ENCODE measurements around the gene SRA1. TPM values are rescaled to one million over a fixed set of nuclear protein-coding genes. Genes with fewer than 3 reads are reported as not detected.
A peak's percentile ranks its signal among the peaks of the same experiment; 100 is the strongest.

The SRA1 gene
- total and polyA plus RNA-seq, 3 donors from 2014 or later, result 43.1 to 51.3 (median 49.0) TPM

- H3K4me1 ChIP-seq, result no peaks in the 10 kb centered on the region
- no peak overlapping the region for H3K27ac ChIP-seq
- no peaks in the 10 kb centered on the region for H3K27me3 ChIP-seq
- WGBS, 2 donors, result 73 to 82% methylated on average over 4 of the region's 4 CpGs
- no peak for DNase-seq
- no peak overlapping the region for H3K4me3 ChIP-seq
- intact Hi-C loops (cut with DNase I; ENCODE audit: low total_unique reads), result no loop called here
- TF ChIP-seq POLR2A (IDR thresholded peaks at IDR 0.05) (no peak), CTCF (IDR thresholded peaks at IDR 0.05) (no peak)
- H3K9me3 ChIP-seq, result no peaks in the 10 kb centered on the region
- no peaks in the 10 kb centered on the region for H3K36me3 ChIP-seq (ENCODE audit: low read depth, missing control alignments)
Measured at GRCh38 chr5:140602147-140602546, 44.9 kb upstream of the SRA1 start.

GRCh38 chr5:140600096-140600495, 42.8 kb upstream of the SRA1 start:
- no peak overlapping the region for H3K27ac ChIP-seq
- H3K4me3 ChIP-seq, result no peak overlapping the region
- no peaks in the 10 kb centered on the region for H3K27me3 ChIP-seq
- peaks cover 16% of the 10 kb centered on the region for H3K4me1 ChIP-seq
- DNase-seq, result no peak
- TF ChIP-seq POLR2A (IDR thresholded peaks at IDR 0.05) (no peak), CTCF (IDR thresholded peaks at IDR 0.05) (no peak)
- H3K36me3 ChIP-seq (ENCODE audit: low read depth, missing control alignments), result no peaks in the 10 kb centered on the region
- no peaks in the 10 kb centered on the region for H3K9me3 ChIP-seq
- intact Hi-C loops (cut with DNase I; ENCODE audit: low total_unique reads), result no loop called here

- TF ChIP-seq CTCF (IDR thresholded peaks at IDR 0.05), result no peak
- TF ChIP-seq POLR2A (IDR thresholded peaks at IDR 0.05), result no peak
- 66 to 74% methylated on average over 2 of the region's 2 CpGs for WGBS, 2 donors
Measured at GRCh38 chr5:140598836-140599235, 41.6 kb upstream of the SRA1 start.

GRCh38 chr5:140596321-140596741, 39.1 kb upstream of the SRA1 start:
- TF ChIP-seq POLR2A (IDR thresholded peaks at IDR 0.05), result no peak
- TF ChIP-seq CTCF (IDR thresholded peaks at IDR 0.05), result no peak
- no peaks in the 10 kb centered on the region for H3K9me3 ChIP-seq
- peaks cover 23% of the 10 kb centered on the region for H3K4me1 ChIP-seq
- DNase-seq, result peak; percentile 87
- no peaks in the 10 kb centered on the region for H3K36me3 ChIP-seq (ENCODE audit: low read depth, missing control alignments)
- 32 to 33% methylated on average over 1 of the region's 1 CpG for WGBS, 2 donors
- H3K4me3 ChIP-seq, result no peak overlapping the region
- no peaks in the 10 kb centered on the region for H3K27me3 ChIP-seq
- H3K27ac ChIP-seq, result peak overlapping the region; percentile 66 to 86
- intact Hi-C loops (cut with DNase I; ENCODE audit: low total_unique reads), result no loop called here

More at GRCh38 chr5:140598836-140599235, 41.6 kb upstream of the SRA1 start:
- intact Hi-C loops (cut with DNase I; ENCODE audit: low total_unique reads), result no loop called here
- peaks cover 23% of the 10 kb centered on the region for H3K4me1 ChIP-seq
- no peak overlapping the region for H3K4me3 ChIP-seq
- no peak overlapping the region for H3K27ac ChIP-seq
- no peaks in the 10 kb centered on the region for H3K27me3 ChIP-seq
- no peak for DNase-seq
- no peaks in the 10 kb centered on the region for H3K36me3 ChIP-seq (ENCODE audit: low read depth, missing control alignments)
- H3K9me3 ChIP-seq, result no peaks in the 10 kb centered on the region

- peak; percentile 77 for DNase-seq
- intact Hi-C loops (cut with DNase I; ENCODE audit: low total_unique reads), result no loop called here
- H3K4me1 ChIP-seq, result peaks cover 23% of the 10 kb centered on the region
- H3K27me3 ChIP-seq, result no peaks in the 10 kb centered on the region
- TF ChIP-seq CTCF (IDR thresholded peaks at IDR 0.05), result no peak
- no peak for TF ChIP-seq POLR2A (IDR thresholded peaks at IDR 0.05)
- H3K9me3 ChIP-seq, result no peaks in the 10 kb centered on the region
- peak overlapping the region; percentile 66 to 86 for H3K27ac ChIP-seq
- H3K4me3 ChIP-seq, result no peak overlapping the region
- WGBS, 2 donors, result 61 to 67% methylated on average over 5 of the region's 5 CpGs
- H3K36me3 ChIP-seq (ENCODE audit: low read depth, missing control alignments), result no peaks in the 10 kb centered on the region
Measured at GRCh38 chr5:140595538-140596300, 38.4 kb upstream of the SRA1 start.

Data from testis (tissue), 3 donors.